Stomach (tissue), 9 donors: ENCODE data around the gene TMCC1. TPM values are rescaled to one million over a fixed set of nuclear protein-coding genes. Genes with fewer than 3 reads are reported as not detected.
A peak's percentile ranks its signal among the peaks of the same experiment; 100 is the strongest.

Experiments
- DNase-seq, 2 donors: peaks; one replicate each; pipeline versions ENCODE4 v3.0.0 to v3.0.0-alpha.2; 2013 to 2019
- H3K27ac ChIP-seq, 5 donors: fragments of 200-600 bp in 4 of 5; sonication (generic) in 4 of 5; one replicate each; pipeline ENCODE4 v1.5.1; 2013 to 2019; ENCODE audit warnings: mild to moderate bottlenecking in 1 of 5, moderate library complexity in 1 of 5
- H3K27me3 ChIP-seq, 3 donors: fragments of 200-600 bp; sonication (generic); one replicate each; pipeline ENCODE4 v1.5.1; 2017 to 2019; ENCODE audit warnings: mixed run types in 1 of 3
- H3K36me3 ChIP-seq, 4 donors: fragments of 200-600 bp; sonication (generic); 1 replicate in 3 of 4; 2 replicates in 1 of 4; pipeline ENCODE4 v1.5.1; 2016 to 2019
- H3K4me1 ChIP-seq, 4 donors: fragments of 200-600 bp; sonication (generic); one replicate each; pipeline ENCODE4 v1.5.1; 2016 to 2019
- H3K4me3 ChIP-seq, 4 donors: fragments of 200-600 bp; sonication (generic) in 3 of 4; one replicate each; pipeline ENCODE4 v1.5.1; 2016 to 2019; ENCODE audit warnings: mild to moderate bottlenecking in 1 of 4
- H3K9me3 ChIP-seq, 4 donors: fragments of 200-600 bp; sonication (generic); one replicate each; pipeline ENCODE4 v1.5.1; 2016 to 2019
- CTCF ChIP-seq, 7 experiments: fragments of 450-650 bp in 4 of 7; fragments of 200-600 bp in 3 of 7; sonication (generic) in 3 of 7; IDR thresholded peaks; one replicate each; pipeline ENCODE4 v1.5.1; 2016 to 2019; ENCODE audit warnings: antibody characterized with exemption in 7 of 7, control low read depth in 2 of 7, mild to moderate bottlenecking in 1 of 7
- EP300 ChIP-seq: sonication (generic); formaldehyde crosslinking; IDR thresholded peaks from one replicate; pipeline ENCODE4 v1.6.1; 2017; ENCODE audit warnings: antibody characterized with exemption
- POLR2A ChIP-seq, 4 donors: fragments of 450-650 bp; IDR thresholded peaks; one replicate each; pipeline ENCODE4 v1.6.1; 2016; ENCODE audit warnings: antibody characterized with exemption in 4 of 4, control low read depth in 2 of 4, mild to moderate bottlenecking in 1 of 4, moderate library complexity in 1 of 4
- POLR2AphosphoS5 ChIP-seq, 3 donors: sonication (generic); formaldehyde crosslinking; IDR thresholded peaks; one replicate each; pipeline ENCODE4 v1.6.1; 2016; ENCODE audit warnings: antibody characterized with exemption in 3 of 3
- WGBS, 5 donors: extraction: QIAGEN DNeasy Blood & Tissue Kit in 3 of 5; methylation state at CpG; one replicate each; pipeline versions ENCODE4 v1.1.5 to v1.1.7; 2013 to 2018; 5-methylcytosine and 5-hydroxymethylcytosine counted together
- intact Hi-C: fragments of 100-400 bp; cut with DNase I; formaldehyde crosslinking; loops from one replicate; pipeline ENCODE4 v1.15.1; 2023; ENCODE audit warnings: low total_unique reads
- polyA plus RNA-seq, 3 donors: library from polyadenylated mRNA; stranded (reverse); fragments of 200-250 nt; gene quantifications; one replicate each; pipeline ENCODE4 v1.2.3, GENCODE V29; 2013
- total RNA-seq, 5 donors: library from RNA; depleted of rRNA; stranded (reverse); fragments of >200 nt; gene quantifications; one replicate each; pipeline versions ENCODE4 v1.1.0 to v1.2.3, GENCODE V29; 2014 to 2016
- donor health status: healthy with polysubstance abuse.
- donor health status: Bipolar disorder and iron deficiency.
- donor health status: healthy.

The TMCC1 gene
- total and polyA plus RNA-seq, 8 donors, result 5.0 to 26.6 (median 9.3) TPM

DNA sequence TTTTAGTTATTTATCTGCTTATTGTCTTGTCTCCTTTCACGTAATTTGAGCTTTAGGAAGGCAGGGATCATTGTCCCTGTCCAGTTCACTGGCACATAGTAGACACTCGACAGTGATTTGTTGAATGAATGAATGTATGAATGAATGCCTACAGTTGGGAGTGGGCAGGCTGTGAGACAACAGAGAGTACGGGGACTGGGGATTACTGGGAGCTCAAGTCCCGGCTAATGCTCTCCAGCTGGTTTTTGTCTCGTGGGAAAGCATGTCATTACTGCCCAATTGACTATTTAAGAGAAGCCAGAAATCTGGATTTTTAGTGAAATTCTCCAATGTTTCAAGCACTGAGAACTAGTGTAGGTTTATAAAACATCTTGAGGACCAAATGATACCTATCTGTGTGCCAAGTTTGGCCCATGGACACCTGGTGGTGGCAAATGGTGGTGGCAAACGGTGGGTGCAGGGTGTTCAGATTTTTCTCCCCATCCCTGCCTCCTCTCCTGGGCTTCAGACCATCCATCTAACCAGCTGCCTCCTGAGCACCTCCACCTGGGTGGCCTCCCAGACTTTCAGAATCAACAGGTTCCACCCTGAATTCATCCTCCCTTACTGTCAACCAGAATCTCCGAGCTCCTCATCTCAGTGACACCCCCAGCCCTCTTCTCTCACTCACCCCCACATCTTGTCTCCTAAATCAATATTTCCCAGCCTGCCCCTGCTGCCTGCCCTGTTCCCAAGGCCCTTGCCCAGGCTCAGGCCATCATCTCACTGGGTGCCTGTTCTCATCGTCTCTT is 44.8 kb upstream of the TMCC1 start:
- intact Hi-C loops, result no loop called here
- WGBS, 5 donors, result 71 to 83% (median 79%) methylated on average over 7 to 8 of the region's 8 CpGs
- Histone ChIP-seq H3K36me3 (no peaks in the 10 kb centered on the region), H3K27me3 (no peaks in the 10 kb centered on the region), H3K27ac (no peak overlapping the region), H3K4me3 (no peak overlapping the region), H3K4me1 (peaks cover 0 to 19% (median 6%) of the 10 kb centered on the region in 4 donors), H3K9me3 (no peaks in the 10 kb centered on the region)
- no peak for DNase-seq
- TF ChIP-seq CTCF (IDR thresholded peaks at IDR 0.05) (no peak), POLR2AphosphoS5 (IDR thresholded peaks at IDR 0.05) (no peak), EP300 (no peak), POLR2A (IDR thresholded peaks at IDR 0.05) (no peak)

- Histone ChIP-seq H3K4me1 (peaks cover 0 to 19% (median 6%) of the 10 kb centered on the region in 4 donors), H3K27me3 (no peaks in the 10 kb centered on the region), H3K4me3 (no peak overlapping the region), H3K27ac (no peak overlapping the region), H3K9me3 (no peaks in the 10 kb centered on the region), H3K36me3 (no peaks in the 10 kb centered on the region)
- TF ChIP-seq POLR2A (IDR thresholded peaks at IDR 0.05), result no peak
- no peak for TF ChIP-seq EP300
- no peak for TF ChIP-seq POLR2AphosphoS5 (IDR thresholded peaks at IDR 0.05)
- TF ChIP-seq CTCF (IDR thresholded peaks at IDR 0.05), result no peak
- intact Hi-C loops, result no loop called here
- DNase-seq, result no peak
- 84 to 88% (median 87%) methylated on average over 8 to 9 of the region's 9 CpGs for WGBS, 5 donors
Measured at GRCh38 chr3:129937717-129938116, 44.2 kb upstream of the TMCC1 start.

- Histone ChIP-seq H3K36me3 (no peaks in the 10 kb centered on the region), H3K4me1 (peaks cover 0 to 19% (median 6%) of the 10 kb centered on the region in 4 donors), H3K4me3 (peak overlapping the region; percentile 26 to 42 (median 31)), H3K27ac (peak overlapping the region in 3 of 5 donors; percentile 16 to 53 (median 53)), H3K27me3 (no peaks in the 10 kb centered on the region), H3K9me3 (no peaks in the 10 kb centered on the region)
- 25 to 37% (median 31%) methylated on average over 6 of the region's 6 CpGs for WGBS, 5 donors
- no peak for TF ChIP-seq EP300
- TF ChIP-seq POLR2AphosphoS5 (IDR thresholded peaks at IDR 0.05), result peak in 1 of 3 donors; percentile 3
- intact Hi-C loops, result no loop called here
- peak; percentile 41 to 54 for DNase-seq
Measured at GRCh38 chr3:129936757-129937156, 43.2 kb upstream of the TMCC1 start.

DNA sequence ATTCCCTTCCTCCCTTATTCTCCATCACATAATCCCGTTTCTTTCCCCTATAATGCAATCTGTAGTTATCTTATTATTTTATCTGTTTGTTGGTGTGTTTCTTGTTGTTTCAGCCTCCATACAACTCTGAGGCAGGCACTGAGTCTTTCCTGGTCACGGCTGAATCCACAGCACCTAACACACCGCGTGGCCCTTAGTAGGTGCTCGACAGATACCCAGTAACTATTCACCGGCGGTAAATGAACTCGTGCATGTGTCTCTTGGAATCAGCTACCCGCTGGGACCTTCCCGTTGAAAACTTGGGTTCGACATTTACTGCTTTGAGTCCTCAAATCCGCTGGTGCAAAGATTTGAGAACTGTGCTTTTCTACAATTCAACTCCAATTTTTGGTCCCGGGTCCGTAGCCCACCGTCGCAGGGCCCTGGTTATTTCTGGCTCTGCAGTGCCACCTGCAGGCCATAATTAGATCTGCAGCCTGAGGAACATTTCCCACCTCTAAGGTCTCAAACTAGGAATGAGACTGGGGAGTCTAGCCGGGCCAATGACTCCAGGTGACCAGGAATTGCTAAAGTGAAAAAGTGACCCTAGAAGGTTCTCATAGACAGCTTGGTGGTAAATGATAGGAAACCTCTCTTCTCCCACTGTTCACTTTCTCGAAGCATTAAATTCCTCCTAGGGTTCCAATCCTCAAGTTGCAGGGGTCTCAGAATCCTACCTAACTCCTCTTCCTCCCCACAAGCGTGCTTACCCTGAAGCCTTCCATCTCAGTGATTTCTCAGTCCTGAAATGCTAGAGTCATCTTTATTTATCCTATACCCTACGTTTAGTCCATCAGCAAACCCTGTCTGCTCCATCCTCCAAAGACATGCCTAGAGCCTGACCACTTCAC is 41.0 kb upstream of the TMCC1 start:
- H3K4me1 ChIP-seq, result peaks cover 0 to 19% (median 6%) of the 10 kb centered on the region in 4 donors
- H3K27me3 ChIP-seq, result no peaks in the 10 kb centered on the region
- no peak overlapping the region for H3K27ac ChIP-seq
- peak in 1 of 2 donors; percentile 72 for DNase-seq
- H3K4me3 ChIP-seq, result peak overlapping the region in 3 of 4 donors; percentile 24 to 28 (median 27)
- no peak for TF ChIP-seq POLR2AphosphoS5 (IDR thresholded peaks at IDR 0.05)
- peak in 5 of 7 experiments; percentile 86 to 95 (median 89) for TF ChIP-seq CTCF (IDR thresholded peaks at IDR 0.05)
- no peak for TF ChIP-seq POLR2A (IDR thresholded peaks at IDR 0.05)
- 16 to 31% (median 29%) methylated on average over 20 of the region's 20 CpGs for WGBS, 5 donors
- H3K36me3 ChIP-seq, result no peaks in the 10 kb centered on the region
- peaks cover 0 to 22% (median 9%) of the 10 kb centered on the region in 4 donors for H3K9me3 ChIP-seq
- intact Hi-C loops, result no loop called here
